ENCODE results near the gene GRIPAP1.

The GRIPAP1 gene

DNA sequence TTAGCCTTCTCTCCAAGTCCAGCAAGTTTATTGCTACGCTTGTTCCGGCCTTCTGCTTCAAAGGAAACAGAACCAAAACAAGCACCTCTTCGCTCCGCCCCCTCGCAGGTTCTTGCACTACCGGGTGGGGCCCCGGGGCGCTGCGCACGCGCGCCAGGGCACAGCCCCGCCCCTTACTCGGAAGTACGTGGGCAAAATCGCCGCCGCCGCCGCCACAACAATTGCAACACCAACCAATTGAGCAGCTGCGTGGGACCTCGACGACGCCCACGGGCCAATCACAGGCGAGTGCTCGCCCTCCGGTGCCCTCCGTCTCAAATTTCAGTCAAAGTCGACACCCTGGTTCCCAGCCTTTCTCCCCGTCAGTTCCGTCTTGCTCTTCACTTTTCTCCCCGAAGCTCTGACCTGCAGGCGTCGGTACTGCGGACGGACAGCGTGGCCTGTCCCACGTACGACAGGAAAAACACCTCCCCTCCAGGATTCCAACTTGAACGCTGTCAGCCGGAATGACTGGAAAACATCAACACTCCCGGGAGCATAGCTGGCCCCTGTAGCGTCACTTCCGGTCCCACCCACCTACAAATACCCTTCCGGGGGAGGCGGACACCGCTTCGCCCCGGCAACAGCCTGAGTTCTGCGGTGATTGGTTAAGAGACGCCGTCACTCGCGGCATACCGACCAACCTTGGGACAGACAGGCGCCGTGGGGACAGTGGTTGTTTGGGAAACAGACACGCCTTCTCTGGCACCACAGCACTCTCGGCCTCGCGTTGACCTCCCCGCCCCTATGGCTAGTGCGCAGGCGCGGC, 44.0 kb downstream of the GRIPAP1 start:
- peak; percentile 89 to 97 (median 94) for DNase-seq

- DNase-seq, result peak in 2 of 3 experiments; percentile 65 to 78
Observed at GRCh38 chrX:48957477-48957826, 44.6 kb downstream of the GRIPAP1 start, which contains the start of gene OTUD5. Gene OTUD5, minus strand, starts transcription at chrX:48957607. Its CDS starts 37 bp downstream, at chrX:48957570.

DNA sequence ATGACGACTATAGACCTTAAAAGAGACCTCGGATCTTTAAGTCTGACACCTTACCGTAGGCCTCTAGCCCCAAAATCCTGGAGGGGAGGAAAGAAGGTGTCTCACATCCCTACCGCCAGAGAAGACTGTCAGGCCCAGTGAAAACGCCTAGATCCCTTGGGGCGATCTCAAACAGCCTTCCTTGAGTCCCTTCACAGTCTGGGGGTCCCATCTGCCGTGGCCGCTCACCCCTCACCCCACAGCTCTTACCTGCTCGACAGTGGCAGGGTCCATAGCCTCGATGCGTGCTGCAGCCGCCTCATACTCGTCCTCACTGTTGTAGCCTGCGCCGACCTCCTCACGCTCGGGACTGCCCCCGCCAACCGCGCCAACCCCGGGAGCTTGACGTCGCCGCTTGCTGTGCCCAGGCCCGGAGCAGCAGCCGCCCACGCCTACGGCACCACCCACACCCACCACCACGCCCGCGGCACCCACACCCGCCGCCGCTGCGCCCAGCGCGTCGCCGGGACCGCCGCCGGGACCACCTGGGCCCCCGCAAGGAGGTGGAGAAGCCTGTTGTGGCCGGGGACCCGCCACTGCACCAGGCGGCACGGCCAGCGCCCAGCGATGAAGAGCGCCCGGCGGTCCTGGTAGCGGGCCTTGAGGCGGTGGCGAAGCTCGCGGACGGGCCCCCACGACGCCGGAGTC, 45.2 kb downstream of the GRIPAP1 start:
- DNase-seq, result no peak

- no peak for DNase-seq
Observed at GRCh38 chrX:48948589-48948988, 53.5 kb downstream of the GRIPAP1 start.

- DNase-seq, result peak in 1 of 3 experiments; percentile 56
Observed at GRCh38 chrX:48945517-48946348, 56.3 kb downstream of the GRIPAP1 start.

- no peak for DNase-seq
Observed at GRCh38 chrX:48942895-48943294, 59.2 kb downstream of the GRIPAP1 start.

DNA sequence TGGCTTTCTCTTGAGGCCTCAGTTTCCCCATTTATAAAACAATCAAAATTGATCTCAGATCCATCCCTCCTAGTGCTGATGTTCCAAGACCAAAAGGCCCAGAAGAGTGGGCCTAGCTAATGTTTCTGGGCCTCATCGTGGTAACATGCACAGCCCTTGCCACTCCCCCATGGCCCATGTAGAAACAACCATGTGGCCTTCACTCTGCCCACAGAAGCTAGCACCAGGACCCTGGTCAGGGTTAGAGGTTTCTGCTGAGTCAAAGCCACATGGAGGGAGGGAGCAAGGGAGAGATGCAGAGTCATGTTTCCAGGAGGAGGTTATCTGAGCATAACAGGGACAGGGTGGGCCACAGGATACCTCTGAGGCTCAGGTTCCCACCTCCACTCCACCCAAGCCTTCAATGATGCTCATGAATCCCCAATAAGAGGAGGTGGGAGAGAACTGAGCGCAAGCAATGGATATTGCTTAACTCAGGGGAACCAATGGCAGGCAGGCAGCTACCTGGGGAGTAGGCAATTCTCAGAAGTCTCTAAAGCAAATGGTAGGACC, 61.6 kb downstream of the GRIPAP1 start:
- no peak for DNase-seq

DNA sequence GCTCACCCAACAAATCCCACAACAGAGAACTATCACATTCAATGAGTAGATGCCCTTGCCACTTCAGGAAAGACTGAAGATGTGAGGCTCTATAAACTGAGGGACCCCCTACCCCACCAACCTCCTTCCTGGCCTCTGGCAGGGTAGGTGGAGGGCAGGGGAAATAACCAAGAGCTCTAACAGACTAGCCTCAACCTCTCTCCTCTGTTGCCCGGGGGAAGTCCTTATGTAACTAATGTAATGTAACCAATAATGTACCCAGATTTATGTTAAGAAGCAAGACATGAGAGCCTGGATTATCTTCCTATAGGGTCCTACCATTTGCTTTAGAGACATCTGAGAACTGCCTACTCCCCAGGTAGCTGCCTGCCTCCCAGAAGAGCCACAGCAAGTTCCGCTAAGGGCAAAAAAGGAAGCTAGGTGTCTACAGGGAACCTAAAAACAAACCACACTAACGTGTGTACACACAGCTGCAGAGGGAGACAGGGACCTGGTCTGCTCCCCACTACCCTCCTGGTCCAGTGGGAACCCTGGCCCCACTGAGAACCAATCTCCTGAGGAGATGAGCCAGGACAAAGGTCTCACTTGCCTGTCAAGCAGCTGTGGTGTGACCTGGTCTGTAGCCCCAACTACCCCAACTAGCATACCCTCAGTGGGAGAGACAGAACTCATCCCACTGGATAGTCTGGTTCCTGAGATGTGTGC, 62.4 kb downstream of the GRIPAP1 start:
- no peak for DNase-seq

DNA sequence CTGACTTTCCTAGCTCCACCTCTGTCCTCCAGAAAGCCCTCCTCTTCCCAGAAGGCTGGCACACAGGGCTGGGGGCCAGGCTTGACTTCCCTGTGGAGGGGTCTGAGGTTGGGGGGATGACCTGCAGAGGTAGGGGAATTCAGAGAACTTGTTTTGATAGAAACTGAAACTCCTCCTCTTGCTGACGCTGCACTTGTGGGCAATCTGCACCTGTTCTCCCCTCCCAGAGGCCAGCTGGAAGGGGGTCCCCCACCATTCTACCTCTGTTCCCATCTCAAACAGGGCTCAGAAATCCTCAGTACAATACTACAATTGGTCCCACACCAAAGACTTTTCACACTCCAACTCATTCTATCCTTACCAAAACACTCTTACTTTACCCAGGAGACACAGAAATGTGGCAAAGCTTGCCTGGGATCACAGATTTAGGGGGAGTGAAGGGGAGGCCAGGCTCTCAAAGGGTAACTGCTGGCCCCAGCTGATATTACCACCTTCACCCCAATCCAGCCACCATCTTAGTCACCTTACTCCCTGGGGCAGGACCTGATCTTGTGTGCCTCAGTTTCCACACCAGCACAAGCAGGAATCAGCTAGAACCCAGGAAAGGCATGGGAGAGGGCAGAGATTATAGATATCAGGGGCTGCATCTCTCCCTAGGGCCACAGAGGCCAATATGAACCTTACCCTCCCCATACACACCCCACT, 63.2 kb downstream of the GRIPAP1 start:
- DNase-seq, result no peak

DNA sequence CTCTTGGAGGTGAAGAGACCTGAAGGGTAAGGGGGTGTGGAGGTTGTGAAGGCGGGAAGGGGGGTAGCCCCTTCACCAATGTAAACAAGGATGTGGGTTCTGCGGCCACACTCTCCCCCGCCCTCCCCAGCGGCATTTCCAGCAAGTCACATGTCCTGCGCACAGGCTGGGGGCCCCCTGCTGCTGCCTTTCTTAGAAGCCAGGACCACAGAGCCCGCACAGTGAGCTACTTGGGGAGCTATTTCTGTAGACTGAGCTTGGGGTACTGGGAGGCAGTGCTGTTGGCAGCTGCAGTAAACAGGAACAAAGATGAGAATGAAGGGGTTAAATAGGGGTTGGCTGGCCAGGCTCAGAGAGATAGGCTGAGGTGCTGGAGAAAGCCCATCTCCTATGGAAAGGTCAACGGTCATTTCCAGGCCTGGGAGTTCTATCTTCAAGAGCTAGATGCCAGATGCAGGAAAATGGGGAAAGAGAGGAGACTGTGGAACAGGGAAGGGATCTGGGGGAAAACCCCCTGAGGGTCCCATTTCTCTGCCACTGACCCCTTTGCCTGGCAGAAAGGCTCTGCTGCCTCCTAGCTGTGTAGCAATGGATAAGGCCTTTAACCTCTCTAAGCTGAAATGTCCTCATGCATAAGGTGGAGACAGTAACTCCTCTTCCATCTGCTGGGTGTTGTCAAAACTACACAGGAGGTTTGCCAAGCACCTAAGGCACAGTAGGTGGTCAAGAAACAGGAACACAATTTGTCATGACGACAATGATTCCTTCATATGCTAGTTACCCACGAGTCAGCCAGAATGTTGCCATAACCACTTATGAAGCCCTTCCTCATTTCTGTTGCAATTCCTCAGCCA, 64.8 kb downstream of the GRIPAP1 start:
- no peak for DNase-seq

- no peak for DNase-seq
Observed at GRCh38 chrX:48936429-48937053, 65.5 kb downstream of the GRIPAP1 start.

- no peak for DNase-seq
Observed at GRCh38 chrX:48935301-48935670, 66.8 kb downstream of the GRIPAP1 start.

DNA sequence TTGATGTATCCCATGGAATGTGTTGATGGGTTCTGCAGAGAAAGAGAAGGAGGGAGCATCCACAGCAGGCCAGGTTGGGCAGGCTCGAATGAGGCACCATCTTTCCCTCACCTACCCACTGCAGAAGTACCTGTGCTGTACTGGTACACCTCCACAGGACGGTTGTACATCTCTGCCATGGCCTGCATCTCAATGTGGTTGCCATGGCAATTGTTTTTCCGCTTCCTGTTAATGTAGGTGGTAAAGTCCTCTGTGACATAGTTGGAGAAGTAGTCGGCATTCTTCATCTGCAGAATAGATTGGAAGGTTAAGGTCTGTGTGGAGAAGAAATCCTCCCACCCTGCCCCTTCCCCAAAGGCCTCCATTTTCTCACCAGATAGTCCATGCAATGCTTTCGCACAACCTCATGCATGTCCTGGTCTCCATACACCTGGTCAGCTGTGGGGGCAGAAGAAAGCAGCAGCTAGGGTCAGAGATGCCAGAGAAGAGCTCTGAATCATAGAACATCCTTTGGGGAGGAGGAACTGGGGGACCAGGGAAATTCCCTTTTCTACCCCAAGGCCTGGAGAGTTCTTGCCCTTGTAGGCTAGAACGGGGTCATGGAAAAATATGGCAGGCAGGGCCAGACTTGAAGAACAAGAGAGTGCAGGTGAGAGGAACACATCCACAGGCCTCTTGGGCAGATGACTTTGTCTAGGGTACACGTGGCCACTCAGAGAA, 67.3 kb downstream of the GRIPAP1 start:
- DNase-seq, result no peak

DNA sequence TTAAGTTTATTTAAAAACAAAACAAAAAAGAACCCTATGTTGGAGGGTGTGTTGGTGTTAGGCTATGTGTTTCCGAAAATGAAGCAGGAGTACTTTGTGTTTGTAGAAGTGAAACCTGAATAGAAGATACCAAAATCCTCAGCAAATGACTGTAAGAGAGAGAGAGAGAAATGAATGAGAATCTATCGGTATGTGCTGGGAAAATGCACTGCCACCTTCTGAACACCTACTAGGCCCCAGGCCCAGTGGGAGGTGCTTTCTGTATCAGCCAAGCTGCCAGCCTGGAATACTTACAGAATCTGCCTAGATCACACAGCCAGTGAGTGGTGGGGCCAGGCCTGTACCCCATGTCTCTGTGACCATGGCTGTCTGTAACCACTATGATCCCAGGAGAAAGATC, 68.3 kb downstream of the GRIPAP1 start:
- DNase-seq, result no peak

GRCh38 chrX:48927736-48928382, 74.2 kb downstream of the GRIPAP1 start:
- no peak for DNase-seq

DNA sequence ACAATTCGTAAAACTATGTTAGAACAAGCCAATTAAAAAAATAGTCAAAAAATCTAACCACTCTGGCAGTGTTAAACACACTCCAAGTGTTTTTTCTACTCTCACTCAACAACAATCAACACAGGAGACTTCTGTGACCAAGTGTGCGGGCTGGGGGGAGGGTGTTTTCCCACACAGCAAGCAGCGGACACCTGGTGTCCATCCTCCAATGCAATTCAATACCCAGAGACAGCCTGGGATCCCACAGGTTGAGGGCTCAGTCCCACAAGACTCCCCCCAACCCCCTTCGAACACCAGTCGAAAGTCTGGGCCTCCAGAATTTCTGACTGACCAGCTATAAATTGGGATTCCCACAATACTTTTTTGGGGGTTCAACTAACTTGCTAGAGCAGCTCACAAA, 74.9 kb downstream of the GRIPAP1 start:
- no peak for DNase-seq

DNA sequence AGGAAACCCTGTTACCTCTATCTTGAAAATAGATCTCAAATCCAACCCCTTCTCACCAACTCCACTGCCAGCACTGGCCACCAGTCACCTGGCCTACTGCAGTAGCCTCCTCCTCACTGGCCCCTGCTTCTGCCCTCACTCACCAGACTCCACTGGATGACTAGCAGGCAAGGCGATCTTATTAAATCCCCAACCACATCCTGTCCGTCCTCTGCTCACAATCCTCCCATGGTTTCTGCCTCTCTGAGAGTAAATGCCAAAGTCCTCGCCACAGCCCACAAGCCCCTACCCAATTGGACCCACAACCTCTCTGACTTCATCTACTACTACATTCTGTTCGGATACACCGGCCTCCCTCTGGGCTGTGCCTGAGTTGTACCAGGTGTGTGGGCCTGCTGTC, 77.8 kb downstream of the GRIPAP1 start:
- no peak for DNase-seq

DNA sequence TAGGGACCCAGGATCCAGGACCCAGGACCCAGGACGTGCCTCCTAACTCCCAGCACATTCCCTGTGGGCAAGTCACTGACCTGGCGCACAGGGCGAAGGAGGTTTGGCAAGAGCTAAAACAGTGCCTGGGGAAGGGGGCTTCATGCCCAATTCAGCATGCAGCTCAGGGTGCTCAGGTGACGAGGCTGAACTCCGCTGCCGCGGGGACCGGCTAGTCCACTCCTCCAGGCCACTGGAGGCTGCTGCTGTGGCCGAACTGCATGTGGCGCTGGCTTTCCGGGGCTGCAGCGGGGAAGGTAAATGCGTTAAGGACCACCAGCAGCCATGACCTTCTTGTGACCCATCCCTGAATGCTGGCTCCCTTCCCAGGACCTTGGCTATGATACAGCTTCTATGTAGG, 78.3 kb downstream of the GRIPAP1 start:
- DNase-seq, result no peak

Data from NCI-H1417 (cell line).